Stimulated activated CD4-positive, alpha-beta T cell treated with anti-CD3 and anti-CD28 coated beads, Interleukin-15, amount 100 ng/mL, for 48 hours (primary cell): Measurements from ENCODE around the gene NFE2L2.
"Not testable (repeated sequence)": the region's sequence is repeated elsewhere in the genome, so short reads cannot be mapped to it uniquely, and the experiment has no call there.

Experiments
- DNase-seq, 2 donors: peaks; one replicate each; pipeline ENCODE4 v3.0.0-alpha.2; 2020; ENCODE audit warnings: low read depth in 2 of 2

The NFE2L2 gene

DNA sequence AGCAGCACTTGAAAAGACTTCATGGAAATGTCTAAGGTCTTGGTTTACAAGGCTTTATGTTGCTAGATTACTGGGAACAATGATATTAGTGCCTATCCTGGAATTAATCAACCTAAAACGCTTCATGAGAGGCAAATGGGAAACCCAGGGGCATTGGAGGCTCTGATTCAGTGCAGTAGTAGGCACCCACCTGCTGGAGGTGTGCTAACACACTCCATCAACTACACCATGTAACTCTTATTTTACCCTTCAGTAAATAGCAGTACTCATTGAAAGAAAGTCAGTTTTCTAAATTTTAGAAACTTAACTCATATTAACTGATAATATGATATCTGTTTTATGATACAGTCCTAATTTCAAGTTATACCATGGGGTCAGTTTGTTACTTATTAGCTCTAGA, 69.3 kb downstream of the NFE2L2 start:
- no peak for DNase-seq

- no peak for DNase-seq
Measured at GRCh38 chr2:177193240-177193639, 71.3 kb downstream of the NFE2L2 start.

DNA sequence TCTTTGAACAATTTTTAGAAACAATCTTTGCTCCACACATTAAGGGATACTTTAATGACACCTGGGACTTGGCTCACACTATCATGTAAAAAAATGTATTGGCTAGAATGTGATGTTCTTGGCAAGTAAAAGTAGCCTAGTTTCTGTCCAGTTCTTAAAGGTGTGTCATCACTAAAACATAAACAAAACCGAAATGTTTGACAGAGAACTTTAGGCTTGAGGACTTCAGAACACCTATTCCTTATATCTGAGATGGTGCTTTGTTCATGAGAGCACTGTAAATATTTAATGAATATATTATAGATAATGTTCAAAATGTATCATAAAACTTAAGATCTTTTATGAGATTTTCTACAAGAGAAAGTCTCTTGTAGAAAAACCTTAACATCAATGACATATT, 71.7 kb downstream of the NFE2L2 start:
- DNase-seq, result no peak

DNA sequence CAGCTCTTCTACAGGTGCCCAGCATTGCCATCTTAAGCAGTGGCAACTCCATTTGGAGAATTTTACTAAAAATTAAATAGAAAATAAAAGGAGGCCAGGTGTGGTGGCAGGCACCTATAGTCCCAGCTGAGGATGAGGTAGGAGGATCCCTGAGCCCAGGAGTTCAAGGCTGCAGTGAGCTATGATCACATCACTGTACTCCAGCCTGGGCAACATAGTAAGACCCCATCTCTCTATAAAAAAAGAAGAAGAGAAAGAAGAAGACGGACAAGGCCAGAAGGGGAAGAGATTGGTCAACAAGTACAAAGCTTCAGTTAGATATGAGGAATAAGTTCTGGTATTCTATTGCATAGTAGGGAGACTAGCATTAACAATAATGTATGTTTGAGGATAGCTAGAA, 73.6 kb downstream of the NFE2L2 start:
- no peak for DNase-seq

GRCh38 chr2:177188482-177189469, 75.8 kb downstream of the NFE2L2 start:
- DNase-seq, result no peak

DNA sequence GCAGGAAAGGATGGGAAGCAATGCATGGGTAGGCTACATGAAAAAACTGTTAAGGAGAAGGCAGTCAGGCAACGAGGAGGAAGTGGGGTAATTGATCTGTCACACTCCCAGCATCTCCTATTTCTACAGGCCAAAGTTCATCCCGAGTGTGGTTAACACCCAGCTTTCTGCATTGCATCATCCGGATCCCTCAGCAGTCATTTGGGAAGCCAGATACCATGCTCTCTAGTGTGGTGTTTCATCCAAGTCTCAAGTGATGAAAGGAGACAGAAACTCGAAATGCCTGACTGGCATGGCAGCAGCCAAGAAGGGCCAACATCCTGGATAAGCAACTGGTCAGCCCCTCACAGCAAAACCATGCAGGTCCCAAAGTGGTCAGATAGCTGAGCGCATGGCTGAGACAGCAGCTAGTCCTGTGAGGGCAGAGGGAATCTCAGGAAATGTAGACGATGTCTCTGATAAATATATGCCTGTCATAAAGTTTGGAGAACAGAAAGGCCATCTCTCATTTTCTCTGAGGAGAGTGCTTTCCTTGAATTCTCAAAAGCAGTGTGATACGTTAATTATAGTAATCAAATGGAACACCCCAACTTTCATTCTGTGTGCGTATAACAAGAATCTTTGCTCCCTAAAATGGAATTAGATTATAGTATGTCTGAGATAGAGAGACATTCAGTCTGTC, 76.8 kb downstream of the NFE2L2 start:
- no peak for DNase-seq

- not testable (repeated sequence) for DNase-seq
Measured at GRCh38 chr2:177186038-177186437, 78.5 kb downstream of the NFE2L2 start.

- no peak for DNase-seq
Measured at GRCh38 chr2:177184606-177185005, 79.9 kb downstream of the NFE2L2 start.

GRCh38 chr2:177183860-177184259, 80.7 kb downstream of the NFE2L2 start:
- no peak for DNase-seq
